UCSD-AML1 (cell line): ENCODE data around the gene POR.

Experiments
- DNase-seq: peaks from one replicate; lab custom pipeline; 2025; ENCODE audit not compliant: unreplicated experiment; lab: John Stamatoyannopoulos, UW

The POR gene

GRCh38 chr7:75915416-75916156, 631 bp downstream of the POR start:
- no peak for DNase-seq

DNA sequence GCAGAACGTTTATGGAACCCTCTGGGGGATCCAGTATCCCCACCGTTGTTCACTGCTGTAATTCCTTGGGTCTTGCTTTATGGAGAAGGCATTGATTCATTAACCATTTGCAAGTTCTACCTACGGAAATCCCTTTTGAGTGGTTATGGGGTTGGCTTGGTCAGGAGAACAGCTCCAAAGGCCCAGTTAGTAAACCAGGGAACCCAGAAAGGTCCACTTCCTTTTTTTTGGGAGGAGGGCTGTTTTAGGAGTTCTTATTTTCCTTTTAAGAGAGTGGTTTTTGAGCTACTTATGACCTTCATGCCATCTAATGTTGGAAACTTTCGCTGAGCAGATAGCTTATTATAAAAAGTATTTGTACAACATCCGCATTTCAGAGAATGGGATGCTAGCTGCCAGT, 1.3 kb downstream of the POR start:
- no peak for DNase-seq

DNA sequence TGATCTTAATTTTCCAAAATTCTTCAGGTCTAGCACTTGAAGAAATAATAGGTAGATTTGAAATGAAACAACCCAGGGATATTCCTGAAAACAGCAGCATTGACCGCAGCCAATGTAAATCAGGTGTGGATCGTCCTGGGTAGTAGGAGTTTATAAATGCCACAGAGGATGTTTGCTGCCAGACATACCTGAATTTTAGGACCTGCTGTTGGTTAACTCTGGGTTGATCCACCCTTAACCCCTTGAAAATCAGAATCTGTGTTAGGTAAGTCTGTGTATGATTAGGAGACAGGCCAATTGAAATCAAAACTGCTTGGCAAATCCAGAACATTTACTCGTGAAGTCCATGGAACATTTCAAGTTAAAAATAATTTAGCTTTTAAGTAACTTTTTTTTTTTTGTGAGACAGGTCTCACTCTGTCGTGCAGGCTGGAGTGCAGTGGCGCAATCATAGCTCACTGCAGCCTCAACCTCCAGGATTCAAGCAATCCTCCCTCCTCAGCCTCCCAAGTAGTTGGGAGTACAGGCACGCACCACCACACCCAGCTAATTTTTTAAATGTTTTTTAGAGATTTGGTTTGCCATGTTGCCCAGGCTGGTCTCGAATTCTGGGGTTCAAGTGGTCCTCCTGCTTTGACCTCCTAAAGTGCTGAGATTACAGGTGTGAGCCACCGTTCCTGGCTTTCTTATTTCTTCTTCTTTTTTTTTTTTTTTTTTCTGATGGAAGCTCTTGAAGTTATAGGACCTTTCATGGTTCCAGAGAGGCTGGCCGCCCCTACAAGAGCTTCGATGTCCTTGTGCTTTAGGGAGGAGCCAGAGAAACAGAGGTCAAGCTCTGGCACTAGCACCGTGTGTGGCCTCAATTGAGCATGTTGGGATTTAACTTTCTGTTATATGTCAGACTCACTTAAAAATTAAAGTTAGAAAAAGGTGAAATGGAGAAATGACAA, 2.0 kb downstream of the POR start:
- no peak for DNase-seq

DNA sequence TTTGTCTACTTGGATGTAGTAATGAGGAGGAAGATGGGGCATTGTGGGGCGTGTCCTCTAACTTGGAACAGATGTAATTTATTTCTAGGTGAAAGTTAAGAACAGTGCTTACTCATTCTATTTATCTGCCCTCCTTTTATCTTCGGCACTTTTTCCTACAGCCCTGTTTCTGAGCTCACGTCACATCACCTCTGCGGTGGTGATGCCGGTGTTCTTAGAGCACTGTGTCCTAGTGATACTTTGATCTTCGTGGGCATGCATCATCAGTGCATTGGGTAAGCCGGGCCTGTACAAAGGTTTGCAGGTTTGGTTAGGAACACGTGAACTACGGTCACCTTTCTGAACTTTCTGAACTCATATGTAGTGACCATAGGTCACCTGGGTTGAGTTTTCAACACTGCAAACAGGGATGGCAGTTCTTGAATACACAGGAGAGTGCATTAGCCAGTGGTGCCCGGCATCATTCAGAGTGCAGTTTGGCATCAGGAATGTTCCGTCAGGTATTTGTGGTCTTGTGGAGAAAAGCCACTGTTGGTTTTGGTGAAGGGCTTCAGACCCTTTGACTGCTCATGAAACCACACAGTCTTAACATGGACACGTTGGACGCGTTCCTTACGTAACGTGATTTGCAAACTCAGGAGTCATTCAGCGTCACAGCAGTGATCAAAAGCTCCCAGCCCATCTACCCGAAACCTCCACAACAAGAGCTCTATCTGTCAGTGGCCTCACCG, 5.6 kb downstream of the POR start:
- no peak for DNase-seq

- no peak for DNase-seq
Observed at GRCh38 chr7:75921479-75921878, 6.5 kb downstream of the POR start.

GRCh38 chr7:75922966-75923603, 8.1 kb downstream of the POR start:
- no peak for DNase-seq

DNA sequence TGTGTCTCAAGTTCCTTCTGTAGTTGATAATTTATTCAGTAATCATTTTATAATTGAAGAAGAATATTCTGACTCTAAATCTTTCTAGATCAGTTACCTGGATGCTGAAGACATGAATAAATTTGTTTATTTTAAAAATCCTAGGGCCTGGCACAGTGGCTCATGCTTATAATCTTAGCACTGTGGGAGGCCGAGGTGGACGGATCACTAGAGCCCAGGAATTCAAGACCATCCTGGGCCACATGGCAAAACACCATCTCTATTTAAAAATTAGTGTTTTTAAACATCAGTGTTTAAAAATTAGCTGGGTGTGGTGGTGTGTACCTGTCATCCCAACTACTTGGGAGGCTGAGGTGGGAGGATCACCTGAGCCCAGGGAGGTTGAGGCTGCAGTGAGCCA, 9.3 kb downstream of the POR start:
- no peak for DNase-seq

DNA sequence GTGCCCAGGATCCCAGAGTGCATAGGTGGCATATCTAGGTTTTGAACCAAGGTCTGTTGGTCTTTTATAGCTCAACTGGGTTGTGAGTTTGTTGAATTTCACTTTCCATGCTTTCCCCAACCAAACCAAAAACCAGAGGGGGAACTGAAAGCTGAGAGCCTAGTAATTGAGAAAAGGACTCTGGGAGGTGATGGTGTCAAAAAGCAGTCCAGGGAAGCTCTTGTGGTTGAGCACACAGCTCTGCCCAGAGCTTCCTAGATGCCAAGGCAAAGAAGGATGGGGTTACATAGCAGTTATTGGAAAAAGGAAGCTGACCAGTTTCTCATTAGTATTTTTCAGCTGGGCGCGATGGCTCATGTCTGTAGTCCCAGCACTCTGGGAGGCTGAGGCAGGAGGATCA, 9.9 kb downstream of the POR start:
- DNase-seq, result no peak

- DNase-seq, result no peak
Observed at GRCh38 chr7:75925717-75926435, 10.9 kb downstream of the POR start.

DNA sequence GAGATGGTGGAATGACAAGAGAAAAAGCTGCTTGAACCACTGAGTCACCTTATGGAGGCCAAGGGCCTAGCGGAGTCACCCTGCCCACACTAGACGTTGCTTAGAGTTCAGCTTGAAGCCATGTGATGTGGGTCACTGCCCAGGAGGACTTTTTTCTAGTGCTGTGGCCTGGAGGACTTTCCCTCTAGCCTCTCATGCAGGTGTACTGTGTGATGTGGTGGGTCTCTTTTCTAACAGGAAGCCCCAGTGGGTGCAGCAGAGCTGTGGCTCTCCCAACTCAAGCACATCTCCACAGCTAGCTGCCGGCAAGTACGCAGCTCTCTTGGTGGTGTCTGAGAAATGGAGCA, 13.6 kb downstream of the POR start:
- DNase-seq, result no peak

DNA sequence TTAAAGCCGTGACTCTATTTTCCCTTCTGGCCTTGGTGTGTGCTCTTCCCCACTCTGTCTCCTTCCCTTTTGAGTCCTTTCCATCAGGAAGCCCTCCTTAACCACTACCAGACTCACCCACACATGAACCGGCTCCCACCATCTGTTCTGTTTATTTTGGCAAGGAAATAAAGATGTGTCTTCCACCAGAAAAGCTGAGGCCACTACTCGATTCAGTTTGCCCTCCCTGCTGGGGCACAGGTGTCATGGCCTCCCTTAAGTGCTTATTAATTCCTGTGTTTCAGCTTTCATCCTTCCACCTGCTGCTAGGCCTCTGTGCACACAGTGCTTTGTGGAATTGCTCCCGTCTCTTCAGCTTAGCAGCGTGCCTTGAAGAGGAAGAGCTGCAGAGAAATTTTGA, 16.7 kb downstream of the POR start:
- DNase-seq, result no peak

DNA sequence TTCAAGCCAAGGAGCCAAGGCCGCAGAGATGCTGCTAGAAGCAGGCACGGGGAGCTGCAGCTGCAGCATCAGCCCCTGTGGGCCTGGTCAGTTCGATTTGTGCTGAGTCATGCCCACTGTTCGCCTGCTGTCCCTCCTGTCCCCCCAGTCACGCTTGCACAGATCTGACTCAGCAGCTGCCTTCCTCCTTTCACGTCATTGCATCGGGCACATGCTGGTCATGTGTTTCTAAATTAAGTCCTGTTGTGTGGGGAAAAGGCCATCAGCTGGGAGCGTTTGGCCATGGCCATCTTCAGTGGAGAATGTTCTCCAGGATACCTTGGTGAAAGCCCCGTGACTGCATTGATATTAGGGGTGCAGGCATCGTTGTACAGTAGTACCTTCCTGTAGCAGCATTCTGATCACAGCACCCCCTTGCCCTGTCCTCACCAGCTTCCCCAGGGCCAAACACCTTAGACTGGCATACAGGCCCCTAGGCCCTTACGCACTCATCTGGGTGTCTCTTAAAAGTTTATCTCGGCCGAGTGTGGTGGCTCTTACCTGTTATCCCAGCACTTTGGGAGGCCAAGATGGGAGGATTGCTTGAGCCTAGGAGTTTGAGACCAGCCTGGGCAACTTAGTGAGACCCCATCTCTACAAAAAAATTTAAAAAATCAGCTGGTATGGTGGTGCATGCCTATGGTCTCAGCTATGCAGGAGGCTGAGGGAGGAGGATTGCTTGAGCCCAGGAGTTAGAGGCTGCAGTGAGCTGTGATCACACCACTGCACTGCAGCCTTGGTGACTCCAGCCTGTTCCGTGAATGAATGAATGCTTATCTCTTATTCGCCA, 23.2 kb downstream of the POR start:
- peak; percentile 13 for DNase-seq

DNA sequence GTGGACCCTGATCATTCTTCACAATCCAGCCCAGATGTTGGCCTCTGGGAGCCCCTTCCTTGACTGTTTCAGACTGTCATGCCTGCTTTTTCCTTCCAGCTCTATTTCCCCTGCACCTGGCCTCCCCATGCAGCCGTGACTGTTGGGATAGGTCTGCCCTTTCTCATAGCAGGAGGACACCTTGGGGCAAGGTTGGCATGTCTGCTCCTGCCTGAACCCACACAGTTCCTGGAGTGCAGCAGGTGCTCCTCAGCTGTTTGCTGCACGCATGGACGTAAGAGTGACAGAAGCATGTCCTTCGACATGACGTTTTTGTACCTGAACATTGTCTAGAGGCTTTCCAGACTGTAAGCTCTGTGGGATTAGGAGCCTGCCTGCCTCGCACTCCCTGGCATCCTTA, 24.0 kb downstream of the POR start:
- DNase-seq, result no peak

DNA sequence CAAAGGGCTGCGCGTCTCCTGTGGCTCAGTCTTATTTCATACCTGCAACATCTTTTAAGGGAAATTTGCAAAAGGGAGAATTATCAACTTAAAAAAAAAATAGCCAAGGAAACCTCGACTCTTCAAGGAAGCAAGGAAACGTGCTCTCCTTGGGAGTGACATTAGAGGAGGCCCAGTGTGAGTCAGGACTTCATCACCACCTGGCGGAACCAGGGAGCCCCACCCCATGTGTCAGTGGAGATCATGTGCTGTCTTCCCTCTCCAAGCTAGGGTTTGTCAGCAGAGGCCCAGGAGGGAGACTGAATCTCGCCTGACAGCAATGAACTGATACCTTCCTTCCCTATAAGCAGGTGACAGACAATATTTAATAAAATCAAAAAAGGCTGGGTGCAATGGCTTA, 28.9 kb downstream of the POR start:
- DNase-seq, result no peak

DNA sequence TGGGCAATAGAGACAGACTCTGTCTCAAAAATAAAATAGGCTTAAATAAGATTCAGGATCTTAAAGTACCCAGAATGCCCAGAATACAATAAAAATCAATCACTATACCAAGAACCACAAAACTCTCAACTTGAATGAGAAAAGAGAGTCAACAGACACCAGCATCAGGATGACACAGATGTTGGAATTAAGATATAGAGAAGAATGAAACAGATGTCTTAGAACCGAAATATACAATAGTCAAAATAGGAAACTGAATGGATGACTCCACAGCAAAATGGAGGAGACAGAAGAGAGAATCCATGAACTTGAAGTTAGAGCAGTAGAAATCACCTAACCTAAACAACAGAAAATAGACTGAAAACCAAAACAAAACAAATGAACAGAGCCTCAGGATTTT, 29.6 kb downstream of the POR start:
- no peak for DNase-seq

DNA sequence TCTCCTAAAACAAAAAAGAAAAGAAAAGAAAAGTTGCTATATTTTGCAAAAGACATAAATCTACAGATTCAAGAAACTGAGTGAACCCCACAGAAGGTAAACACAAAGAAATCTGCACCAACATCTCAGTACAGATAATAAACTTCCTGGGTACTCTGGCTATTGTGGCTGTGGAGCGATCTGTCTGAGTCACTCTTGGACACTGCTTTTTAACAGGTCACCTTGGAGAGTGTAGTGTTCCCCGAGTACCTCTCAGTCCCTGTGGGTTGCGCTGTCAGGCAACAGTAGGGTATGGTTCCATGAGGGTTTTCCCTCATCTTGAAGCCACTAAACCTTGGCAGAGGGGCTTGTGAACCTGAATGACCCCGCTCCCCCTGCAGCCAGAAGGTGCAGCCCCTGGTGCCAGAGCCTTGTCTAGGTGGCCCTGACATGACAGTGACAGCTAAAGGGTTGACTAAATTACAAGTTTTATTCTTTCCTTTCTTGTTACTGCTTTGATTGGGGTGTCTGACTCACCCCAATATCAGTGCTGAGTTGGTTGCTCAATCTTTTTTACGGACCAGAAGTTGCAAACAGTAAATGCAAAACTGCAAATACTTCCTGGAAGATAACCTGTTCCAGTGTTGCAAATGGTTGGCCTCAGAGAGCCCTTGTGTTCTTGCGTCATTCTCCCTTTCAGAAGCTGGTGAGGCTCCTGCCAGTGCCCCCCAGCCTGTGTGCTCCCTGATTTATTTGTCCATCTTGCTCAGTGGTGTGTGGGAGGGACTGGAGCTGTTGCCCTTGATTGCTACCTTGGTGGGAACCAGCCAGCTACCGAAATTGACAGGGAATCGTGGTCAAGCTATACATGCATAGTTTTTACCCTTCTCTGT, 30.6 kb downstream of the POR start:
- no peak for DNase-seq

DNA sequence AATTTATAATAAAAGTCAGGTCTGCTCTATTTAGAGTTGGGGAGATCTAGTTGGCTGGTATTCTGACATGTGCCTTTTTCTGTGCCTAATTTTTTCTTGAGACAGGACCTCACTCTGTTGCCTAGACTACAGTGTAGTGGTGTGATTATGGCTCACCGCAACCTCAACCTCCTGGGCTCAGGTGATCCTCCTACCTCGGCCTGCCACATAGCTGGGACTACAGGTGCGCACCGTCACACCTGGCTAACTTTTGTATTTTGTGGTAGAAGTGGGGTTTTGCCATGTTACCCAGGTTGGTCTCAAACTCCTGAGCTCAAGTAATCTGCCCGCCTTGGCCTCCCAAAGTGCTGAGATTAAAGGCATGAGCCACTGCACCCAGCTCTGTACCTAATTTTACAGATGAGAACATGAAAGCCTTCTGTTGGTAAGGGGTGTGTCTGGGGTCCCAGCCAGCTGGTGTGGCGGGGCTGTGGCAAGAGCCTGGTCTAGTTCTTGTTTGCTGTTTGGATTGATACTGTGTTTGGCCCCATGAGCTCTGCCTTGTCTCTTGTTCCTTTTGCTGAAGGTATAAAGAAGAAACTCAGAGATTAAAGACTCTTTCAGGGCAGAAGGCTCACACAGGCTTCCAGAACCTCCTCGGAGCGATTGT, 31.4 kb downstream of the POR start:
- DNase-seq, result no peak

GRCh38 chr7:75948179-75948578, 33.2 kb downstream of the POR start:
- DNase-seq, result no peak
